ENCODE results near the gene HPGDS.

GRCh38 chr4:94341481-94342370 lies 910 bp downstream of the HPGDS start:
- TF ChIP-seq YY1 (IDR thresholded peaks at IDR 0.05; ENCODE audit: insufficient read depth, insufficient read length), result no peak
- no peak for TF ChIP-seq ZNF274 (IDR thresholded peaks at IDR 0.05; ENCODE audit: low read depth, low read length)
